ENCODE results near the gene MITF. TPM values are rescaled to one million over a fixed set of nuclear protein-coding genes. Genes with fewer than 3 reads are reported as not detected.

Gene MITF
- polyA plus RNA-seq, 1 donor from 2014 or later: not detected

DNA sequence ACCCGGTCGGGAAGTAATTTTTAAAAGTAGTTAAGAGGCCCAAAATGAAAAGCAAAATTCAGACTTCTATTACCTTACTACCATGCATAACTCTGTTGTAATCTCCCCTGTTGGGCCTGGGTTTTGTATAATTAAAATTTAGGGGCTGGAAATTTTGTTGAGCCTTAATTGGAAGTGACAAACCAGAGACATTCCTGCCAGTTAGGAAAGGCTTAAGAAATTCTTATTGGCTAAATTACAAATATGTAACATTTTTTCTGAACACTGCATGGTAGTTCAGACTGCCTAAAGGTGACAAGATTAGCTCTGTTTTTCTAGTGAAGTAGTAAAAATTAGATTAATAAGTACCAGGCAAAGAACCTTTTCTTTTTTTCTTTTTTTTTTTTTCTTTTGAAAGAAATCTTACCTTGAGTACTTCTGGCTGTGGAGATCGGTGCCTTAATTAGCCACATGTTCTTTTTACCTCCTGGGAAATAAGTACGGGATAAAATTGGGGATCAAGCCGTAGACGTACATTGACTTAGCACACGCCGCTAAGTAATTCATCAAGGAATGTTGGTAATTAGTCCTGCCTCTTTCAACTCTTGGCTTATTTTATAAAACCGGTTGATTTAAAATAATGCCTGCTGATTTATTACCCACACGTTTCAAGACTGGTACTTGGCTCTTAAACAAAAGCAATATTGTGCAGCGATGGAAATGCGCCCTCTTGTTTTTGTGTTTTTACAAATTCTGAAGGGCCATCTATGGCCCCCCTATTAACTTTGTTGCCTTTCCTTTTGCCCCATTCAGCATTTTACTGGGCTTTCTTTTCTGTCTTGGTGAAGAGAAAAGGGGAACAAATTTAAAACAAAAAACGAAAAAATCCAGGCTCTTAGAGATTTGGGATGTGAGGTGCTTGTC lies 149.0 kb downstream of the MITF start:
- no peak overlapping the region for H2AFZ ChIP-seq (ENCODE audit: low read depth, low read length)
- H3K27ac ChIP-seq (ENCODE audit: low read length): no peak overlapping the region
- H3K4me2 ChIP-seq (ENCODE audit: low read length): no peak overlapping the region
- no peak overlapping the region for H3K4me3 ChIP-seq (ENCODE audit: low read length)
- no peak overlapping the region for H3K9ac ChIP-seq (ENCODE audit: low read length)
- H3K79me2 ChIP-seq (replicated peaks; ENCODE audit: insufficient read depth, low read length): no peaks in the 10 kb centered on the region
- no peaks in the 10 kb centered on the region for H3K27me3 ChIP-seq (ENCODE audit: insufficient read depth, low read depth, low read length)
- no peaks in the 10 kb centered on the region for H3K36me3 ChIP-seq (ENCODE audit: insufficient read depth, low read length)
- TF ChIP-seq EZH2 (IDR thresholded peaks at IDR 0.05; ENCODE audit: borderline replicate concordance, insufficient read depth, low read length, poor library complexity, severe bottlenecking) (no peak), TAF1 (IDR thresholded peaks at IDR 0.05; ENCODE audit: low read depth) (no peak)
- no peaks in the 10 kb centered on the region for H4K20me1 ChIP-seq (ENCODE audit: insufficient read depth)
- H3K9me3 ChIP-seq (ENCODE audit: low read length): no peaks in the 10 kb centered on the region
- no peaks in the 10 kb centered on the region for H3F3A ChIP-seq (ENCODE audit: insufficient read depth, low read length, poor library complexity, severe bottlenecking)
- no peaks in the 10 kb centered on the region for H3K9me2 ChIP-seq (ENCODE audit: insufficient read depth, low read length)

DNA sequence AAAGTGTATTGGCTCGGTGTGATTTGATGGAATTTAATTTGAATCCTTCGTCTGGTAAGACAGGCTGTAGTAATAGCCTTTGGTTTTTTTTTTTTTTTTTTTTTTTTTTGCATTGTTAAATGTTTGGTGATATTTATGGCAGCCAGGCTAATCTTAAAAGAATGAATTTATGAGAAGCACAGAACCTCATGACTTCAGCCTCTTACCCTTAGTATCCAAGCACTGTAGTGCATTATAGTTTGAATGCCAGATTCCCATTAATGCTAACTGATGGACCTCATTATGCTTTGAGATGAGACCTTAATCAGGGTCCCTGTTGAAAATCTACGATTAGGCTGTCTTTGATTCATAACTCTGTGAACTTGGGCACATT lies 149.7 kb downstream of the MITF start:
- no peak overlapping the region for H3K9ac ChIP-seq (ENCODE audit: low read length)
- no peak overlapping the region for H3K27ac ChIP-seq (ENCODE audit: low read length)
- TF ChIP-seq EZH2 (IDR thresholded peaks at IDR 0.05; ENCODE audit: borderline replicate concordance, insufficient read depth, low read length, poor library complexity, severe bottlenecking) (no peak), EP300 (conservative IDR thresholded peaks at IDR 0.05; ENCODE audit: poor library complexity, severe bottlenecking) (no peak)
- TF ChIP-seq, protein P1, sequence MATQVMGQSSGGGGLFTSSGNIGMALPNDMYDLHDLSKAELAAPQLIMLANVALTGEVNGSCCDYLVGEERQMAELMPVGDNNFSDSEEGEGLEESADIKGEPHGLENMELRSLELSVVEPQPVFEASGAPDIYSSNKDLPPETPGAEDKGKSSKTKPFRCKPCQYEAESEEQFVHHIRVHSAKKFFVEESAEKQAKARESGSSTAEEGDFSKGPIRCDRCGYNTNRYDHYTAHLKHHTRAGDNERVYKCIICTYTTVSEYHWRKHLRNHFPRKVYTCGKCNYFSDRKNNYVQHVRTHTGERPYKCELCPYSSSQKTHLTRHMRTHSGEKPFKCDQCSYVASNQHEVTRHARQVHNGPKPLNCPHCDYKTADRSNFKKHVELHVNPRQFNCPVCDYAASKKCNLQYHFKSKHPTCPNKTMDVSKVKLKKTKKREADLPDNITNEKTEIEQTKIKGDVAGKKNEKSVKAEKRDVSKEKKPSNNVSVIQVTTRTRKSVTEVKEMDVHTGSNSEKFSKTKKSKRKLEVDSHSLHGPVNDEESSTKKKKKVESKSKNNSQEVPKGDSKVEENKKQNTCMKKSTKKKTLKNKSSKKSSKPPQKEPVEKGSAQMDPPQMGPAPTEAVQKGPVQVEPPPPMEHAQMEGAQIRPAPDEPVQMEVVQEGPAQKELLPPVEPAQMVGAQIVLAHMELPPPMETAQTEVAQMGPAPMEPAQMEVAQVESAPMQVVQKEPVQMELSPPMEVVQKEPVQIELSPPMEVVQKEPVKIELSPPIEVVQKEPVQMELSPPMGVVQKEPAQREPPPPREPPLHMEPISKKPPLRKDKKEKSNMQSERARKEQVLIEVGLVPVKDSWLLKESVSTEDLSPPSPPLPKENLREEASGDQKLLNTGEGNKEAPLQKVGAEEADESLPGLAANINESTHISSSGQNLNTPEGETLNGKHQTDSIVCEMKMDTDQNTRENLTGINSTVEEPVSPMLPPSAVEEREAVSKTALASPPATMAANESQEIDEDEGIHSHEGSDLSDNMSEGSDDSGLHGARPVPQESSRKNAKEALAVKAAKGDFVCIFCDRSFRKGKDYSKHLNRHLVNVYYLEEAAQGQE (IDR thresholded peaks at IDR 0.05; ENCODE audit: borderline replicate concordance): no peak
- no peak overlapping the region for H3K4me3 ChIP-seq (ENCODE audit: low read length)
- no peaks in the 10 kb centered on the region for H3F3A ChIP-seq (ENCODE audit: insufficient read depth, low read length, poor library complexity, severe bottlenecking)
- no peak overlapping the region for H2AFZ ChIP-seq (ENCODE audit: low read depth, low read length)
- H3K4me2 ChIP-seq (ENCODE audit: low read length): no peak overlapping the region
- H4K20me1 ChIP-seq (ENCODE audit: insufficient read depth): no peaks in the 10 kb centered on the region
- no peaks in the 10 kb centered on the region for H3K79me2 ChIP-seq (replicated peaks; ENCODE audit: insufficient read depth, low read length)
- no peaks in the 10 kb centered on the region for H3K9me2 ChIP-seq (ENCODE audit: insufficient read depth, low read length)
- H3K9me3 ChIP-seq (ENCODE audit: low read length): no peaks in the 10 kb centered on the region
- no peaks in the 10 kb centered on the region for H3K36me3 ChIP-seq (ENCODE audit: insufficient read depth, low read length)
- no peaks in the 10 kb centered on the region for H3K27me3 ChIP-seq (ENCODE audit: insufficient read depth, low read depth, low read length)

DNA sequence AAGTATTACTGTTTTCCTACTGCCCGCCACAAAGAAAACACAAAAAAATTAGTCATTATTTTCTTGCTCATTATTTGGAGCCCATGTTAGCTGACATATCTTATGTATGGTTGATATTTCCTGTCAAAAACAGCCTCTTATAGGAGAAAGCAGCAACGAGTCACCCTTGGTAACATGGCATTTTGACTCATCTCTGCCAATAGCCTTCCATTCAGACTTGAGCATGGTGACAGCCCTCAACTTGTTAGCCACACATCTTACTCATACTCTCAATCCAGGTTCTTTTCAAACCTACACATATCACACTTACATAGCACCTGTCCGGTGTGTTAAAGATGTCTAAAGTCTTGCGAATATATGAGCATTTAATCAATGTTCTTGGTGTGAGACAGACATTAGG lies 150.8 kb downstream of the MITF start:
- no peaks in the 10 kb centered on the region for H3K9me3 ChIP-seq (ENCODE audit: low read length)
- H3K36me3 ChIP-seq (ENCODE audit: insufficient read depth, low read length): no peaks in the 10 kb centered on the region
- H3F3A ChIP-seq (ENCODE audit: insufficient read depth, low read length, poor library complexity, severe bottlenecking): no peaks in the 10 kb centered on the region
- TF ChIP-seq EZH2 (IDR thresholded peaks at IDR 0.05; ENCODE audit: borderline replicate concordance, insufficient read depth, low read length, poor library complexity, severe bottlenecking) (no peak), POLR2AphosphoS5 (IDR thresholded peaks at IDR 0.05) (no peak), MXI1 (conservative IDR thresholded peaks at IDR 0.05; ENCODE audit: poor library complexity, severe bottlenecking) (no peak), SMC3 (conservative IDR thresholded peaks at IDR 0.05; ENCODE audit: poor library complexity) (no peak), EP300 (conservative IDR thresholded peaks at IDR 0.05; ENCODE audit: poor library complexity, severe bottlenecking) (no peak), TAF1 (IDR thresholded peaks at IDR 0.05; ENCODE audit: low read depth) (no peak), RAD21 (conservative IDR thresholded peaks at IDR 0.05) (no peak)
- TF ChIP-seq, protein P1 (IDR thresholded peaks at IDR 0.05; ENCODE audit: borderline replicate concordance): no peak
- TF ChIP-seq, protein P2, sequence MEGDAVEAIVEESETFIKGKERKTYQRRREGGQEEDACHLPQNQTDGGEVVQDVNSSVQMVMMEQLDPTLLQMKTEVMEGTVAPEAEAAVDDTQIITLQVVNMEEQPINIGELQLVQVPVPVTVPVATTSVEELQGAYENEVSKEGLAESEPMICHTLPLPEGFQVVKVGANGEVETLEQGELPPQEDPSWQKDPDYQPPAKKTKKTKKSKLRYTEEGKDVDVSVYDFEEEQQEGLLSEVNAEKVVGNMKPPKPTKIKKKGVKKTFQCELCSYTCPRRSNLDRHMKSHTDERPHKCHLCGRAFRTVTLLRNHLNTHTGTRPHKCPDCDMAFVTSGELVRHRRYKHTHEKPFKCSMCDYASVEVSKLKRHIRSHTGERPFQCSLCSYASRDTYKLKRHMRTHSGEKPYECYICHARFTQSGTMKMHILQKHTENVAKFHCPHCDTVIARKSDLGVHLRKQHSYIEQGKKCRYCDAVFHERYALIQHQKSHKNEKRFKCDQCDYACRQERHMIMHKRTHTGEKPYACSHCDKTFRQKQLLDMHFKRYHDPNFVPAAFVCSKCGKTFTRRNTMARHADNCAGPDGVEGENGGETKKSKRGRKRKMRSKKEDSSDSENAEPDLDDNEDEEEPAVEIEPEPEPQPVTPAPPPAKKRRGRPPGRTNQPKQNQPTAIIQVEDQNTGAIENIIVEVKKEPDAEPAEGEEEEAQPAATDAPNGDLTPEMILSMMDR (IDR thresholded peaks at IDR 0.05; ENCODE audit: poor library complexity, severe bottlenecking): no peak
- no peak overlapping the region for H3K4me2 ChIP-seq (ENCODE audit: low read length)
- H3K9me2 ChIP-seq (ENCODE audit: insufficient read depth, low read length): no peaks in the 10 kb centered on the region
- H3K79me2 ChIP-seq (replicated peaks; ENCODE audit: insufficient read depth, low read length): no peaks in the 10 kb centered on the region
- H2AFZ ChIP-seq (ENCODE audit: low read depth, low read length): no peak overlapping the region
- H3K4me3 ChIP-seq (ENCODE audit: low read length): no peak overlapping the region
- no peak overlapping the region for H3K27ac ChIP-seq (ENCODE audit: low read length)
- no peak overlapping the region for H3K9ac ChIP-seq (ENCODE audit: low read length)
- H3K27me3 ChIP-seq (ENCODE audit: insufficient read depth, low read depth, low read length): no peaks in the 10 kb centered on the region
- H4K20me1 ChIP-seq (ENCODE audit: insufficient read depth): no peaks in the 10 kb centered on the region
